ENCODE results near the gene PRR36.
A peak's percentile ranks its signal among the peaks of the same experiment; 100 is the strongest.
"Not testable (repeated sequence)": the region's sequence is repeated elsewhere in the genome, so short reads cannot be mapped to it uniquely, and the experiment has no call there.

The PRR36 gene

DNA sequence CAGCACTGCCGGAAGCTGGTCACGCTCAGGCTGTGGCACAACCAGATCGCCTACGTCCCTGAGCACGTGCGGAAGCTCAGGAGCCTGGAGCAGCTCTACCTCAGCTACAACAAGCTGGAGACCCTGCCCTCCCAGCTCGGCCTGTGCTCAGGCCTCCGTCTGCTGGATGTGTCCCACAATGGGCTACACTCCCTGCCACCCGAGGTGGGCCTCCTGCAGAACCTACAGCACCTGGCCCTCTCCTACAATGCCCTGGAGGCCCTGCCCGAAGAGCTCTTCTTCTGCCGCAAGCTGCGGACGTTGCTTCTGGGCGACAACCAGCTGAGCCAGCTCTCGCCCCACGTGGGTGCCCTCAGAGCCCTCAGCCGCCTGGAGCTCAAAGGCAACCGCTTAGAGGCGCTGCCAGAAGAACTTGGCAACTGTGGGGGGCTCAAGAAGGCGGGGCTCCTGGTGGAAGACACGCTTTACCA, 26.2 kb upstream of the PRR36 start:
- H3K4me3 ChIP-seq (ENCODE audit: low read depth, low read length), result no peak overlapping the region

GRCh38 chr19:7899751-7900378, 25.7 kb upstream of the PRR36 start:
- no peak overlapping the region for H3K4me3 ChIP-seq (ENCODE audit: low read depth, low read length)

DNA sequence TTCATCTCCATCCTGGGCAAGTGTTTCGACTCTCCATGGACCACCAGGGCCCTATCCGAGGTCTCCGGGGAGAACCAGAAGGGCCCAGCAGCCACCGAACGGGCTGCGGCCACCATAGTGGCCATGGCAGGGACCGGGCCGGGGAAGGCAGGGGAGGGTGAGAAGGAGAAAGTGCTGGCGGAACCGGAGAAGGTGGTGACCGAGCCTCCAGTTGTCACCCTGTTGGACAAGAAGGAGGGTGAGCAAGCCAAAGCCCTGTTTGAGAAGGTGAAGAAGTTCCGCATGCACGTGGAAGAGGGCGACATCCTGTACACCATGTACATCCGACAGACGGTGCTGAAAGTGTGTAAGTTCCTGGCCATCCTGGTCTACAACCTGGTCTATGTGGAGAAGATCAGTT, 24.8 kb upstream of the PRR36 start:
- H3K4me3 ChIP-seq (ENCODE audit: low read depth, low read length), result no peak overlapping the region

DNA sequence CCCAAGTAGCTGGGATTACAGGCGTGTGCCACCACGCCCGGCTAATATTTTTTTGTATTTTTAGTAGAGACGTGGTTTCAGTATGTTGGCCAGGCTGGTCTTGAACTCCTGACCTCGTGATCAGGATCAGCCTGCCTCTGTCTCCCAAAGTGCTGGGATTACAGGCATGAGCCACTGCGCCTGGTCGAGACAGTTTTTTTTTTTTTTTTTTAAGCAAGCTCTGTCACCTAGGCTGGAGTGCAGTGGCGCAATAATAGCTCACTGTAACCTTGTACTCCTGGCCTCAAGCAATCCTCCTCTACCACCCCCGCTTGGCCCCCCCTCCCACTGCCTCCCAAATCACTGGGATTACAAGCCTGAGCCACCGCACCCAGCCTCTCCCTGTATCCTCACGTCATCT, 23.1 kb upstream of the PRR36 start:
- H3K4me3 ChIP-seq (ENCODE audit: low read depth, low read length), result no peak overlapping the region

- H3K4me3 ChIP-seq (ENCODE audit: low read depth, low read length), result no peak overlapping the region
Observed at GRCh38 chr19:7895565-7895964, 21.4 kb upstream of the PRR36 start.

DNA sequence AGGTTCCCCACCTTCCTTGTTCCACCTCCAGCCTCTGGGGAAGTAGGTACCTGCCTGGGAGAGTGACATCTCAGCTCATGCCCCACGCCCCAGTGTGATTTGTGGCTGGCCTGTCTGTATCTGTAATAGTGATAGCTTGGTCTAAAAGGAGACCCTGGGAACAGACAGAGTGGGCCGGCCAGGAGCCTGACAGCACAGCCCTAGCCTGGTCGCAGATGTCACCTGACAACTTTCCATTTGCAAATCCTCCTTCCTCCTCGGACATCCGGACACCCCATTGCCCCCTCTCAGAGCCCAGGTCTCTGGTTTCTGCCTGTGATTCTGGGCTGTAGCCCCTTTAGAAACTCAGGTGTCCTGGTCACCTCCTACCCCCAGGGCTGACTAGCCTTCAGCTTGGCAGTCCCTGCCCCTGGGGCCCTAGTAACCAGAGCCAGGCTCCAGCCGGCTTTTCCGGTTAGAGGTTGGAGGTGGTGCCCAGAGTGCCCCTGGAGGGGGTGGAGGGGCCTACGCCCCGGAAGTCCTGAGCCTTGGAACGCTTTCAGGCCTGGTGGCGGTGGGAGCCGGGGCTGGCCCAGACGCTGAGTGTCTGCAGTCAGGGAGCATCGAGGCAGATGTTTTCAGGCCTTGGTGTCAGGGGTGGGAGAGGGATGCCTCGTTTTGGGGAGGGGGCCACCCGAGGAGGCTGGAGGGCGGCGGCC, 20.6 kb upstream of the PRR36 start:
- H3K4me3 ChIP-seq (ENCODE audit: low read depth, low read length), result no peak overlapping the region

DNA sequence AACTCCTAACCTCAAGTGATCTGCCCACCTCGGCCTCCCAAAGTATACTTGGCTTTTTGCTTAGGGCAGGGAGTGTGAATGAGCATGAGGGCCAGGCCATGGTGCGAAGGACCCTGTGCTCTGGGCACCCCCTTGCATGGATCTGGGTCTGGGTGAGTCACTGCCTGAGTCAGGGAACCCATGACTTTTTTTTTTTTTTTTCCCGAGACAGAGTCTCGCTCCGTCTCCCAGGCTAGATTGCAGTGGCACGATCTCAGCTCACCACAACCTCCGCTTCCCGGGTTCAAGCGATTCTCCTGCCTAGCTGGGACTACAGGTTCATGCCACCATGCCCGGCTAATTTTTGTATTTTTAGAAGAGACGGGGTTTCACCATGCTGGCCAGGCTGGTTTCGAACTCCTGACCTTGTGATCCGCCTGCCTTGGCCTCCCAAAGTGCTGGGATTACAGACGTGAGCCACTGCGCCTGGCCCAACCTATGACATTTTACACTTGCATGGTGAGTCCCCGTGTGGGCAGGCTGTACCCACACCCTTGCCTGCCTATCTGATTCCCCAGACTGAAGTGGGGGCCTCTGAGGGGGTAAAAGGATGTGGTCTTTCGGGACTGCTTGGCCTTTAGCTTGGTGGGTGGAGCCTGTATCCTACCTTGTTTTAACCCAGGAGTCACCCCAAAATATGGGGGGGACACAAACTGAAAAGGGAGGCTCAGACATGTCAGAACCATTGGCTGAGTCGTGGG, 19.3 kb upstream of the PRR36 start:
- H3K4me3 ChIP-seq (ENCODE audit: low read depth, low read length), result not testable (repeated sequence)

- H3K4me3 ChIP-seq (ENCODE audit: low read depth, low read length), result peak overlapping the region; percentile 50
Observed at GRCh38 chr19:7888826-7889217, 14.6 kb upstream of the PRR36 start.

GRCh38 chr19:7888145-7888825, 14.1 kb upstream of the PRR36 start, which contains the start of gene LRRC8E:
Gene LRRC8E, plus strand, starts transcription at chr19:7888510. Its CDS starts 7,094 bp downstream, at chr19:7895604.
- H3K4me3 ChIP-seq (ENCODE audit: low read depth, low read length), result peak within 1 kb of the TSS; percentile 50

- no peak overlapping the region for H3K4me3 ChIP-seq (ENCODE audit: low read depth, low read length)
Observed at GRCh38 chr19:7887408-7888144, 13.4 kb upstream of the PRR36 start.

GRCh38 chr19:7885818-7886217, 11.6 kb upstream of the PRR36 start:
- H3K4me3 ChIP-seq (ENCODE audit: low read depth, low read length), result no peak overlapping the region

GRCh38 chr19:7883796-7884570, 9.8 kb upstream of the PRR36 start:
- H3K4me3 ChIP-seq (ENCODE audit: low read depth, low read length), result no peak overlapping the region

DNA sequence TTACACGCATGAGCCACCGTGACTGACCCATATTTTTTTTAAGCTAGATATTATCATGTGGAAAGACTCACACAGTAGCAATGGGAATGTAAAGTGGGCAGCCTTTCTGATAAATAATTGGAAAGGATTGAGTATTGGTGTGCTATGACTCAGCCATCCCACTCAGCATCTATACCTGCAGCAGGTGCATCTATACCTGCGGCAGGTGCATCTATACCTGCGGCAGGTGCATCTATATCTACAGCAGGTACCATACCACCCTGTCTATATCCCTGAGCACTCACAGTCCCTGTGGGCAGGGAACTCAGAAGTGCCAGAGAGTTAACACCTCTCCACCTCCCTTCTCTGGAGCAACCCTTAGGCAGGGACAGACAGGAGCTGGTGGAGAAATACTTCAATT, 8.9 kb upstream of the PRR36 start:
- no peak overlapping the region for H3K4me3 ChIP-seq (ENCODE audit: low read depth, low read length)

- H3K4me3 ChIP-seq (ENCODE audit: low read depth, low read length), result no peak overlapping the region
Observed at GRCh38 chr19:7881910-7882309, 7.7 kb upstream of the PRR36 start.

- no peak overlapping the region for H3K4me3 ChIP-seq (ENCODE audit: low read depth, low read length)
Observed at GRCh38 chr19:7879836-7880235, 5.6 kb upstream of the PRR36 start.

- H3K4me3 ChIP-seq (ENCODE audit: low read depth, low read length), result no peak overlapping the region
Observed at GRCh38 chr19:7879111-7879807, 5.1 kb upstream of the PRR36 start.

DNA sequence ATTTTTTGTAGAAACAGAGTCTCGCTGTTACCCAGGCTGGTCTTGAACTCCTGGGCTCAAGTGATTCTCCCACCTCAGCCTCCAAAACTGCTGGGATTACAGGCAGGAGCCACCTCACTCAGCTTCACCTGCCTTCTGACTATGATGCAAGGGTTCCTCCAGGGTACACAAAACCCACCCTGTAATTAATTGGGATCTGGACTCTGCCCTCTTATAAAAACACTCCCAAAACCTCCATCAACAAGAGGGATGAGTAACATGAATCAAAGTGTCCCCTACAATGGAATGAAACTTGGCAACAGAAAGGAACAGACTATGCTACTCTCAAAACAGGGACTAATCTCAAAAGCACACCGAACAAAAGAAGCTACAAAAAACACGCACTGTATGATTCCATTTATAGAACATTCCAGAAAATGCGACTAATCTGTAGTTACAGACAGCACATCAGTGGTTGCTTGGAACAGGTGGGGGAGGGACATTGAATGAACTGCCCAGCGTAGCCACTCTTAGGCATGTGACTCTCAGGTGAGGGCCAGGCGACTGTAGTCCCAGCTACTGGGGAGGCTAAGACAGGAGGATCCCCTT, 3.2 kb upstream of the PRR36 start:
- H3K4me3 ChIP-seq (ENCODE audit: low read depth, low read length), result no peak overlapping the region

- peak overlapping the region; percentile 56 for H3K4me3 ChIP-seq (ENCODE audit: low read depth, low read length)
Observed at GRCh38 chr19:7874897-7875273, 695 bp upstream of the PRR36 start.
